Activated CD4-positive, alpha-beta T cell treated with anti-CD3 and anti-CD28 coated beads, Interleukin-2, amount 50 U/mL, for 1 hour (primary cell): ENCODE results near the gene SSB.
"Not testable (repeated sequence)": the region's sequence is repeated elsewhere in the genome, so short reads cannot be mapped to it uniquely, and the experiment has no call there.

ENCODE experiments used
- DNase-seq: peaks from one replicate; pipeline ENCODE4 v3.0.0-alpha.2; 2020

Gene SSB

GRCh38 chr2:169838743-169839489, 40.2 kb downstream of the SSB start:
- DNase-seq, result no peak

GRCh38 chr2:169839954-169840746, 41.5 kb downstream of the SSB start:
- DNase-seq, result no peak

DNA sequence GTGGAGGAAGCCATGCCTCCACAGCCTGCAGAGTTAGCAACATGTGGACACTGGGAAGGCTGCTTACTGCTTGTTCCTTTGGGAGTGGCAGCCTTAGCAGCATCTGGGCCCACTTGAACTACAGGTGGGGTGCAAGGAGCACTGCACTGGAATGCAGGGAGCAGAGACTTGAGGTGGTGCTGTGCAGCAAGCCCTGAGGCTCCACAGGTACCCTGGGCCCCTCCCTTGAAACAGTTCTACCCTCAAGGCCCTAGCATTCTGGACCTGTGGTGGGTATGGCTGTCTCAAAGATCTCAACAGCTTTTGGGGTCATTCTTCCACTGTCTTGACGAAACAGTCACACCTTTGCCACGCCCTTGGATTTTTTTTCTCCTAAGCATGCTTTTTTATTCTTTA, 42.1 kb downstream of the SSB start:
- DNase-seq, result no peak

GRCh38 chr2:169841625-169842024, 43.0 kb downstream of the SSB start:
- not testable (repeated sequence) for DNase-seq

DNA sequence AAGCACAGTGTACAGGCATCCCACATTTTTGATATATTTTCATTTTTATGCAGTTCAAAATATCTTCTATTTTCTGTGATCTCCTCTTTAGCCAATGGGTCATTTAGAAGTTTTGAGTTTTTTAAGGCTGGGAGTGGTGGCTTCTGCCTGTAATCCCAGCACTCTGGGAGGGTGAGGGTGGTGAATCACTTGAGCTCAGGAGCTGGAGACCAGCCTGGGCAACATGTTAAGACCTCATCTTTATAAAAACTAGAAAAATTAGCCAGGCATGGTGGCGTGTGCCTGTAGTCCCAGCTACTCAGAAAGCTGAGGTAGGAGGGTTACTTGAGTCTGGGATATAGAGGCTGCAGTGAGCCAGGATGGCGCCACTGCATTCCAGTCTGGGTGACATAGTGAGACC, 46.3 kb downstream of the SSB start:
- no peak for DNase-seq

DNA sequence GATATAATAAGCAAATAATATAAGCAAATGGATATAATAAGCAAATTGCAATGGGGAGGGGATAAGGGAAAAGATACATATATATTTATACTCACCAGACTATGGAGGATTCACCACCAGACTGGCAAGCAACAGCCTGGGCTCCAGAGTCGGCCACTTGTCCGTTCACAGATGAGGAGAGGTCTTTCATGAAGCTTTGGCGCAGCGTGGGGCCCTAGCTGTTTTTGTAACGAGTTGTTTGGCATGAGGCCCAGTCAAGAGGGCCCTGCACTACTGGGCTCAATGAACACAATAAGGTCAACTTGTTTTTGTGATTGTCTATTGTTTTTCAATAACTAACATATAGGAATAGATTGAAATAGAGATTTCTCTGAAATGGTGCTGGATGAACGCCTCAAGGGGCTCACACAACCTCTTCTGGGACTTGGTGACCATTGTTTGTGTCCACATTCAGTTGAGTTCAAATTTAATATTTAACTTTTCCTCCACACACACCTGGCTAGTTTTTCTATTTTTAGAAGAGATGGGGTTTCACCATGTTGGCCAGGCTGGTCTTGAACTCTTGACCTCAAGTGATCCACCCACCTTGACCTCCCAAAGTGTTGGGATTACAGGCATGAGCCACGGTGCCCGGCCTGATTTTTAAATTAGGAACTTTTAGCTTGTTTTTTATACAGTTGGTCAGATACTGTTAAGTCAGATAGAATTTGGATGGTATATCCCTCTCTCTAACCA, 50.5 kb downstream of the SSB start:
- not testable (repeated sequence) for DNase-seq

GRCh38 chr2:169849710-169850109, 51.0 kb downstream of the SSB start:
- DNase-seq, result no peak

GRCh38 chr2:169853041-169853668, 54.5 kb downstream of the SSB start:
- no peak for DNase-seq

GRCh38 chr2:169855281-169856258, 56.9 kb downstream of the SSB start:
- not testable (repeated sequence) for DNase-seq

GRCh38 chr2:169859423-169859822, 60.8 kb downstream of the SSB start:
- DNase-seq, result no peak

DNA sequence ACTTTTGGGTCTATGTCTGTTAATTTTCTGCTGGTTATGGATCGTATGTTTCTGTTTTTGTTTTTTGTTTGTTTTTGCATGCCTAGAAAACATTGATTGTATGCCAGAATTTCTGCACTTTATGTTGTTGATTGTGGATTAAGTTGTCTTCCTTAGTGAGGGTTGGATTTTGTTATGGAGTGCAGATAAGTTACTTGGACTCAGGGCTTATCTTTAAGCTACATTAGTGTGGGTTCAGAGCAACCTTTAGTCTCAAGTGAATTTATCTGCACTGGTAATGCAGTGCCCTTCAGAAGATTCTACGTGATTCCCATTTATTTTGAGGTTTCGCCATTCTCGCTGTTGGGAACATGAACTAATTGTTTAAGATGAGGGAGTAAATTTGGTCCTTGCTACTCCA, 61.5 kb downstream of the SSB start:
- DNase-seq, result no peak
